ENCODE measurements around the gene FNDC5. TPM values are rescaled to one million over a fixed set of nuclear protein-coding genes. Genes with fewer than 3 reads are reported as not detected.

FNDC5 gene
- total RNA-seq, 4 donors from 2014 or later: 5.5 to 17.0 (median 9.8) TPM

DNA sequence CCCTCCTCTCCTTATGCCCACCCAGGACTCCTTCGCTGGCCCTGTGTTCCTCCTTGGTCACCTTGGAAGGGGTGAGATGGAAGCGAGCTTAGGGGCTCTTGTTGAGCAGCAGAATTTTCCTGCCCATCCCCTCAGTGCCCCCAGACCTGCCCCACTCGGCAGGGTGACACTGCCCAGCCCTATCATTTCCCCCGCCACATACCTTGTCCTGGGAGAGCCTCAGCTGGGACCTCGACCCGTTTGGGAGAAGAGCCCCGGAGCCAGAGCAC, 1.4 kb upstream of the FNDC5 start:
- Histone ChIP-seq H3K27ac (replicated peaks in 1 of 4) (peak overlapping the region in 3 of 4 donors; percentile 9 to 60 (median 42)), H3K4me3 (peak overlapping the region; percentile 0 to 70 (median 27)), H3K9me3 (no peaks in the 10 kb centered on the region), H3K4me1 (peaks cover 28 to 41% (median 33%) of the 10 kb centered on the region in 4 donors), H3K27me3 (peaks cover 0 to 6% (median 0%) of the 10 kb centered on the region in 4 donors), H3K36me3 (peaks cover 3 to 12% (median 7%) of the 10 kb centered on the region in 4 donors)
- intact Hi-C loops (cut with DNase I): loop anchor here (10.0 kb wide), 3 partner anchors 157 to 347 kb away; partner anchors contain the start of gene AZIN2
- TF ChIP-seq POLR2A (IDR thresholded peaks at IDR 0.05; ENCODE audit: low read depth) (no peak), EP300 (IDR thresholded peaks at IDR 0.05) (no peak), POLR2AphosphoS5 (IDR thresholded peaks at IDR 0.05) (no peak)
- TF ChIP-seq, protein P1, sequence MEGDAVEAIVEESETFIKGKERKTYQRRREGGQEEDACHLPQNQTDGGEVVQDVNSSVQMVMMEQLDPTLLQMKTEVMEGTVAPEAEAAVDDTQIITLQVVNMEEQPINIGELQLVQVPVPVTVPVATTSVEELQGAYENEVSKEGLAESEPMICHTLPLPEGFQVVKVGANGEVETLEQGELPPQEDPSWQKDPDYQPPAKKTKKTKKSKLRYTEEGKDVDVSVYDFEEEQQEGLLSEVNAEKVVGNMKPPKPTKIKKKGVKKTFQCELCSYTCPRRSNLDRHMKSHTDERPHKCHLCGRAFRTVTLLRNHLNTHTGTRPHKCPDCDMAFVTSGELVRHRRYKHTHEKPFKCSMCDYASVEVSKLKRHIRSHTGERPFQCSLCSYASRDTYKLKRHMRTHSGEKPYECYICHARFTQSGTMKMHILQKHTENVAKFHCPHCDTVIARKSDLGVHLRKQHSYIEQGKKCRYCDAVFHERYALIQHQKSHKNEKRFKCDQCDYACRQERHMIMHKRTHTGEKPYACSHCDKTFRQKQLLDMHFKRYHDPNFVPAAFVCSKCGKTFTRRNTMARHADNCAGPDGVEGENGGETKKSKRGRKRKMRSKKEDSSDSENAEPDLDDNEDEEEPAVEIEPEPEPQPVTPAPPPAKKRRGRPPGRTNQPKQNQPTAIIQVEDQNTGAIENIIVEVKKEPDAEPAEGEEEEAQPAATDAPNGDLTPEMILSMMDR (IDR thresholded peaks at IDR 0.05): no peak
- 67% methylated on average over 7 of the region's 7 CpGs for WGBS
- DNase-seq (ENCODE audit: extremely low spot score): no peak

GRCh38 chr1:32871364-32872191, 866 bp upstream of the FNDC5 start:
- DNase-seq (ENCODE audit: extremely low spot score): no peak
- TF ChIP-seq EP300 (IDR thresholded peaks at IDR 0.05): no peak
- TF ChIP-seq POLR2AphosphoS5 (IDR thresholded peaks at IDR 0.05): no peak
- TF ChIP-seq, protein P1 (IDR thresholded peaks at IDR 0.05): no peak
- TF ChIP-seq POLR2A (IDR thresholded peaks at IDR 0.05; ENCODE audit: low read depth): no peak
- WGBS: 52% methylated on average over 10 of the region's 13 CpGs
- intact Hi-C loops (cut with DNase I): loop anchor here (10.0 kb wide), 3 partner anchors 157 to 347 kb away; partner anchors contain the start of gene AZIN2
- H3K27me3 ChIP-seq: peaks cover 0 to 6% (median 0%) of the 10 kb centered on the region in 4 donors
- peak overlapping the region; percentile 55 to 70 (median 60) for H3K4me3 ChIP-seq
- peaks cover 3 to 13% (median 7%) of the 10 kb centered on the region in 4 donors for H3K36me3 ChIP-seq
- no peaks in the 10 kb centered on the region for H3K9me3 ChIP-seq
- H3K27ac ChIP-seq (replicated peaks in 1 of 4): peak overlapping the region; percentile 9 to 66 (median 52)
- peaks cover 27 to 39% (median 33%) of the 10 kb centered on the region in 4 donors for H3K4me1 ChIP-seq

DNA sequence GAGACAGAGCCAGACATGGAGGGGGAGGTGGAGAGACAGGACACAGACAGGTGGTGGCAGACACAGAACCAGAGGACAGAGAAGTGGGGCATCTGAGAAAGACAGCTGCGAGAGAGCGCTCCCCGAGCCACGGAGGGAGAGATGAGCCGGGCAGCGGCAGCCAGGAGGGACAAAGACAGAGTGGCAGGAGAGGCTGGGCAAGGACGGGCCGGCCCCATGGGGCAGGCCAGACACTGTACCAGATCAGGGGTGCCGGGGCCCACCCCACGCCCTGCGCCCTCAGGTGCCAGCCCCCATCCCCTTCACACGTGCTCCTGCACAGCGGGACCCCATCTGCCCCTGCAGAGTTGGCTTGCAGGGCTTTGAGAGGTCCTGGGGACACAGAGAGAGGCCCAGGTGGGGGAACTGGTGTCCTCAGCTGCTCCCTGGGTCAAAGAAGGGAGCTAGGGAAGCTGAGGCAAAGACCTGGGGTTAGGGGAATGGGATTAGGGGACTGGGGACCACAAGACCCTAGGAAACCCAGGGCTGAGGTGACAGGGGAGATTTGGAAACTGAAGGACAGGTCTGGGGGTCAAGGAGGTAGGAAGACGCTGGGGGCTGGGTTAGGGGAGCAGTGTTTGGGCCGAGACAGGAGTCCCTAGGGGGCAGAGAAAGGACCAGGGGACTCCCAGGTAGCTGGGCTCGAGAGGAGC, 643 bp downstream of the FNDC5 start:
- peaks cover 3 to 13% (median 7%) of the 10 kb centered on the region in 4 donors for H3K36me3 ChIP-seq
- no peak for DNase-seq (ENCODE audit: extremely low spot score)
- peaks cover 35 to 48% (median 46%) of the 10 kb centered on the region in 4 donors for H3K4me1 ChIP-seq
- no peaks in the 10 kb centered on the region for H3K9me3 ChIP-seq
- intact Hi-C loops (cut with DNase I): loop anchor here (10.0 kb wide), 3 partner anchors 155 to 345 kb away; partner anchors contain the start of gene AZIN2
- peaks cover 0 to 6% (median 0%) of the 10 kb centered on the region in 4 donors for H3K27me3 ChIP-seq
- WGBS: 59% methylated on average over 15 of the region's 16 CpGs
- H3K27ac ChIP-seq (replicated peaks in 1 of 4): peak overlapping the region; percentile 56 to 66 (median 63)
- TF ChIP-seq EP300 (IDR thresholded peaks at IDR 0.05) (no peak), POLR2AphosphoS5 (IDR thresholded peaks at IDR 0.05) (no peak), POLR2A (IDR thresholded peaks at IDR 0.05; ENCODE audit: low read depth) (no peak)
- TF ChIP-seq, protein P1 (IDR thresholded peaks at IDR 0.05): no peak
- peak overlapping the region; percentile 55 to 70 (median 60) for H3K4me3 ChIP-seq

GRCh38 chr1:32868806-32869455, 1.8 kb downstream of the FNDC5 start:
- peaks cover 39 to 58% (median 55%) of the 10 kb centered on the region in 4 donors for H3K4me1 ChIP-seq
- 89% methylated on average over 9 of the region's 9 CpGs for WGBS
- no peak overlapping the region for H3K4me3 ChIP-seq
- TF ChIP-seq EP300 (IDR thresholded peaks at IDR 0.05) (no peak), POLR2AphosphoS5 (IDR thresholded peaks at IDR 0.05) (no peak), POLR2A (IDR thresholded peaks at IDR 0.05; ENCODE audit: low read depth) (no peak)
- TF ChIP-seq, protein P1 (IDR thresholded peaks at IDR 0.05): no peak
- H3K27ac ChIP-seq (replicated peaks in 1 of 4): peak overlapping the region in 1 of 4 donors; percentile 63
- H3K9me3 ChIP-seq: no peaks in the 10 kb centered on the region
- intact Hi-C loops (cut with DNase I): no loop called here
- no peak for DNase-seq (ENCODE audit: extremely low spot score)
- peaks cover 4 to 17% (median 13%) of the 10 kb centered on the region in 4 donors for H3K36me3 ChIP-seq
- peaks cover 0 to 6% (median 0%) of the 10 kb centered on the region in 4 donors for H3K27me3 ChIP-seq

Measured in esophagus muscularis mucosa (tissue), 4 donors.